COLO668 (cell line): Measurements from ENCODE around the gene PPIL6.

Source experiments
- DNase-seq: peaks from one replicate; lab custom pipeline; 2025; ENCODE audit not compliant: unreplicated experiment; lab: John Stamatoyannopoulos, UW

Gene PPIL6

GRCh38 chr6:109440331-109441068 lies at the start of gene PPIL6, which contains the start of gene SMPD2:
Gene PPIL6, minus strand, starts transcription at chr6:109440628. Its CDS starts 38 bp downstream, at chr6:109440590.
Gene SMPD2, plus strand, starts transcription at chr6:109440724. Its CDS starts 398 bp downstream, at chr6:109441122.
- peak; percentile 83 for DNase-seq

DNA sequence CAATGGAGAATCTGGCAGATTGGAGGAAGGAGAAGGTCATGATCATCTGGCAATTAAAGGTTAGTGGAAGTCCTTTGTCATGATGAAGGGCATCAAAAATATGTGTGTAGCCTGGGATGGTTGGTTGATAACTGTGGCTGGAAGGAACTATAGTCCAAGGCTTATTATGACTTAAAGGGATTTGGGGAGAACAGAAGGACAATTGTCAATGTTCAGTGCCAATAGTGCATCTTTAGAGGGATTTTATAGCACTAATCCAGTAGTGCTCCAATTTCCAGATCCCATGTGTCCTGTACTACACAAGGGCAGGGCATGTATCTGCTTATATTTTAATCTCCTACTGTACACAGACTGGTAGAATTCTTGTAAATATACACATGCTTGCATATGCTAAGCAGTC lies 47.6 kb upstream of the PPIL6 start:
- no peak for DNase-seq

- DNase-seq: no peak
Measured at GRCh38 chr6:109486068-109486467, 45.6 kb upstream of the PPIL6 start.

DNA sequence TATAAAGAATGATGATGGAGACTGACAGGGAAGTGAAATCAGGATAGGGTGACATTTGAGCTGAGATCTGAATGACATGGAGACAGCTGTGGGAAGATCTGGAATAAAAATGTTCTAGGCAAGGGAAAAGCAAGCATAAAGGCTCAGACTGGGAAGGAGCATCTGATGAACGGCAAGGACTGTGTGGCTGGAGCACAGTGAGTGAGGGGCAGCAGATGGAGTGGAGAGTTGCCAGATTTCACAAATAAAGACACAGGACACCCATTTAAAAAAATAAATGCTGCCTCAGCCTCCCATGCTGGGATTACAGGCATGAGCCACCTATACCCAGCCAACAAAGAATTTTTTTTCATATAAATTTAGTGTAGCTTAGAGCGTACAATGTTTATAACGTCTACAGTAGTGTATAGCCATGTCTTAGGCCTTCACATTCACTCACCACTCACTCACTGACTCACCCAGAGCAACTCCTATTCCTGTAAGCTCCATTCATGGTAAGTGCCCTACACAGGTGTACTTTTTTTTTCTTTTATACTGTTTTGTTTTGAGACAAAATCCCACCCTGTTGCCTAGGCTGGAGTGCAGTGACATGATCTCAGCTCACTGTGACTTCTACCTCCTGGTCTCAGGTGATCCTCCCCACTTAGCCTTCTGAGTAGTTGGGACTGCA lies 45.0 kb upstream of the PPIL6 start:
- no peak for DNase-seq

DNA sequence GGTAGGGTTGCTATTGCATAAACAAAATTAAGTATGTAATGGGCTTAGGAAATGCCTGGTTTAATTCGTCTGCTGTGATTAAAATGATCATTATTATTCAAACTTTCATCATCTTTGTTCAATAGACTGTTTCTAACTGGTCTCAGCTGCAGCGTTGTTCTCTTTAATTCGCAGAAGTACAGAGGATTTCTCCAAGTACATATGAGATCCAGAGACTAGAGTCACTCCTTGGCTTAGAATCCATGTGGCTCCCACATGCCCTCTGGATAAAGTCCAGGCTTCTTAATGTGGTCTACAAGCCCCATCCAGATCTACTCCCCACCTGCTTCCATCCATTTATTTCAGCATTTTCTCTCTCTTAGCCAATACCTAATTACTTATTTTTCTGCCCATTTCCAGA lies 43.7 kb upstream of the PPIL6 start:
- no peak for DNase-seq

- no peak for DNase-seq
Measured at GRCh38 chr6:109483735-109484057, 43.3 kb upstream of the PPIL6 start.

- DNase-seq: peak; percentile 91
Measured at GRCh38 chr6:109482905-109483734, 42.7 kb upstream of the PPIL6 start, which contains the start of gene ZBTB24. Gene ZBTB24, minus strand, starts transcription at chr6:109483219. Its CDS starts 1,193 bp downstream, at chr6:109482026.

DNA sequence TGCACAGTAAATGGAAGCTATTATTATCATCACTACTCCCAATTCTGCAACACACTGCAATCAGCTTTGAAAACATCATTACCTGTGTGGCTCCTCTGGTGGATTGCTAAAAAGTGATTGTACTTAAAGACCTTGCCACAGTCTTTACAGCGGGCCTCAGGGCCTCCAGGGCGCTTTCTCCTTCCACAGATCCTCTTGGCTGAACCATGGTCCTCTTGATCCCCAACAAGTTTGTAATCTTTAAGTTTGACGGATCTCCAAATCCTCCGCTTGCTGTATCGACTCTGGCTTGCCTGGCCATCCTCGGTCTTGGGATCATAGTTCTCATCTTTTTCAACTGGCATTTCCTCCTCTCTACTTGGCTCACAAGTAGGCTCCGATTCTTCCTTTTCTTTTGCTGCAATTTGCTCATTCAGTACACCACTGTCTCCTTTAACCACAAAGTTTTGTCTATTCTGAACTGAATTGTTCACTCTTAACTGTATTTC lies 40.6 kb upstream of the PPIL6 start:
- DNase-seq: no peak

DNA sequence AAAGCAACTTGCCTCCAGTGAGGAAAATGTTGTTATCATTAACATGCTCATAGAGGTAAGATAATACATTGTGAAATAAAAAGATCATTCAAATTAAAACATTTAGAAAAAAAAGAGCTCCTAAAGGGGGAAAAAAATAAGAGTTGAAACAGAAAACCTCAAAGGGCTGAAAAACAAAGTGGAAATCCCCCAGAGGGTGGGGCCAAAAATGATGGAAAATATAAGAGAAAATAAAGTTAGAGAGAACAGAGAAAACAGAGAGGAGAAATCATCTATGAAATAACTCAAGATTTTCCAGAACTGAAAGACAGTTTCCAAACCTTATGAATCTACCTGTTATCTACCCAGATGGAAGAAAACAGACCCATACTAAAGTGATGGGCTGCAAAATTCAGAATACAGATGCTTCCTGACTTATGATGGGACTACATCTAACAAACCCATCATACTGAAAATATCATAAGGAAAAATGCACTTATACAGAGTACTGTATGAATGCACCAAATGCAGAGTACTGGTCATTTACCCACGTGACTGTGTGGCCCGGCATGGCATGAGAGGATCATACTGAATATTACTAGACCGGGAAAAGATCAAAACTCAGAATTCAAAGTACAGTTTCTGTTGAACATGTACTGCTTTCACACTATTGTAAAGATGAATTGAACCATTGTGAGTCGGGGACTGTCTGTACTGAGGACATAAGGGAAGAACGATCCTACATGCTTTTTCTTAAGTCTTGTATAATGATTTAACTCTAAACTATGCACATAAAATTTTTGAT lies 38.6 kb upstream of the PPIL6 start:
- DNase-seq: no peak

GRCh38 chr6:109478222-109478805 lies 37.9 kb upstream of the PPIL6 start:
- DNase-seq: no peak

DNA sequence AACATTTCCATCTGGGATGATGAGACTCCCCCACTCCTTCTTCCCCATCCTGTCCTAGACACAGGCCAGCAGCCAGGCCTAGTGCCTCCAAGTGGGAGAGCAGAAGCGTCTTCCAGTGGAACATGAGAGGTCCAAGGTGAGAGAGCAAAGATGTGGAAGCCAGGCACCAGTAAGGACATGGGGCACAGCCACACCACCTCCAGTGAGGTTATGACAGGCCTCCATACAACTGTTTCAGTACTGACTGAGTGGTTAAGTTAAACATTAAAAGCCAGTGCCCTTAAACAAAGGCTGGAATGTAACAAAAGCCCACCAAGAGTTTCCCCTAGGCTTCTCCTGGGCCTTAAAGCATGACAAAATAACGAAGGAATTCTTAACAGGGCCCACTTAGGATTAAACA lies 37.3 kb upstream of the PPIL6 start:
- no peak for DNase-seq

- no peak for DNase-seq
Measured at GRCh38 chr6:109477184-109477583, 36.8 kb upstream of the PPIL6 start.

DNA sequence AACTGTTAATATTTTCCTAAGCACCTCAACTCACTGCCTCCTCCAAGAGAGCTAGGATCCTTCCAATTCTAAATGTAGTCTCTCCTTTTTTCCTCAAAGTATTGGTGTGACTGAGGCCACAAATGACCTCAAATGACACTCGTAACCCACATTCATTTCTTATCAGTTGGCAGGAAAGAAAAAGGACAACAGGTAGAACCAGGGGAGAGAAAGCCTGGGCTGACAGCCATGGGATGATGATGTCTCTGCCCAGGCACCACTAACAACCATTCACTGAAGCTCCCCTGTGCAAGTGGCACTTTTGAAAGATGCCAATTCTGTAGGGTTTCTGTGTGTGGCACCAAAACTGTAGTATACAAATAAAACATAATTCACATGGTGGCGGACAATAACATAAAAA lies 35.2 kb upstream of the PPIL6 start:
- DNase-seq: no peak

- DNase-seq: no peak
Measured at GRCh38 chr6:109474995-109475394, 34.6 kb upstream of the PPIL6 start.

DNA sequence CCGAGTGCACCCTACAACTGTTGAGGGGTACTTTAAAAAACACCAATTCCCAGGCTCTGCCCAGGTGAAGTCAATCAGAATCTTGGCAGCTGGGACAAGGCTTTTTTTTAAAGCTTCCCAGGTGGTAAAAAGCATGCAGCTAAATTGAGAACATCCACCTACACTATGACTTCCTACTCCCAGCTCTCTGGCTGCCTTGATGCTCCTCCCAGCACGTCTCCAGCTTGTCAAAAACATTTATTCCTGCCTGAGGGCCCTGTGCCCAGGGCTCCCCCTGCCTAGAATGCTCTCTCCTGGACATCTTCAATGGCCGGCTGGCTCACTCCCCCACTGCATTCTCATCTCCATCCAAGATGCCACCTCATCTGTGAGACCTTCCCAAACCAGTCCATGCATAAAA lies 32.7 kb upstream of the PPIL6 start:
- DNase-seq: no peak

- DNase-seq: no peak
Measured at GRCh38 chr6:109472132-109472995, 31.9 kb upstream of the PPIL6 start.

- no peak for DNase-seq
Measured at GRCh38 chr6:109471105-109471810, 30.8 kb upstream of the PPIL6 start.

- DNase-seq: no peak
Measured at GRCh38 chr6:109469591-109470189, 29.3 kb upstream of the PPIL6 start.
